ENCODE measurements around the gene HIP1.

The HIP1 gene

DNA sequence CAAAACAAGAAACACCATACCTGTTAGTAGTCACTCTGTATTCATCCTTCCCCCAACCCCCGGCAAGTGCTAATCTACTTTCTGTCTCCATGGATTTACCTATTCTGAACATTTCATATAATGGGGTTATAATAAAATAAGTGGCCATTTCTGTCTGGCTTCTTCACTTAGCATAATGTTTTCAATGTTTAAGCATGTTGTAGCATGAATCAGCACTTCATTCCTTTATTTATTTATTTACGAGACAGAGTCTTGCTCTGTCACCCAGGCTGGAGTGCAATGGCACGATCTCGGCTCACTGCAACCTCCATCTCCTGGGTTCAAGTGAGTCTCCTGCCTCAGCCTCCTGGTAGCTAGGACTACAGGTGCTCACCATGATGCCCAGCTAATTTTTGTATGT is 69.2 kb downstream of the HIP1 start:
- no peak for DNase-seq

DNA sequence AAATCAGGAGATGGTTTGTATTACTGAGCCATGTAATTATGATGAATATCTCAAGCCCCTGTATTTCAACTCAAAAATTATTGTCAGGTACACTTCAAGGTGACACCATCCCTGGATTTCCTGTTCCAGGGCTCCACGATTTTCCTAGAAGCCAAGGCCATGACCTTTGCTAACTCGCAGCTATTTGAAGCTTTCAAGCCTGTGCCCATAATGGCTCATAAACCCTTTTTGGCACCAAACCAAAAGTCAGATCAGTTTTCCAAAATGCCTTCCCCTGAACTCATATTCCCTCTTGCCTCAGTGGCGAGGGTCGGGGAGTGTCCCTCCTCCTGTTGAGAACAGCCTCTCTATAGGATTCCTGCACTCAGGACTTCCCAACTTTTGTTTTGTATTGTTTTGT is 70.8 kb downstream of the HIP1 start:
- DNase-seq, result no peak

DNA sequence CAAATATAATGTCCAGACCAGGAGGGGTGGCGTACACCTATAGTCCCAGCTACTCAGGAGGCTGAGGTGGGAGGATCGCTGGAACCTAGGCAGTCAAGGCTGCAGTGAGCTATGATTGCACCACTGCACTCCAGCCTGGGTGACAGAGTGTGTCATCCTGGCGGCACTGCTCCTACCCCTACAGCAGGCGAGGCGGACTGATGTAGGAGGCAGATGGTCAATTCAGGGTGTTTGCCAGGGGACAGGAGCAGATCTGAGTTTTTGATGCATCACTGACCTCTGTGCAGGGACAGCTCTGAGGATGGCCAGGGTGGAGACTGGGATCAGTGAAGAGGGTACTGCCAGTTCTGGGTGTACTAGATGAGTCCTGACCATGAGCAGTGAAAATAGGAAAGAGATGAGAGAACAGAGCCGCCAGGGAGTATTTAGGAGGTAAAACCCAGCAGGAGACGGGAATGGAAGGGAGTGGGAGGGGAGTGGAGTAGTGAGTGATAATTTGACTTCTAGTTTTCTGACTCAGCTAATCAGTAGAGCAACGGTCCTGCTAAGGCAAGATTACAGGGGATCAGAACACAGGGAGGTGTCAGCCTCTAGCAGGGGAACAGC is 75.3 kb downstream of the HIP1 start:
- DNase-seq, result no peak

- no peak for DNase-seq
Measured at GRCh38 chr7:75662579-75663301, 76.0 kb downstream of the HIP1 start.

GRCh38 chr7:75660566-75661215 is 78.0 kb downstream of the HIP1 start:
- DNase-seq, result no peak

GRCh38 chr7:75658802-75659201 is 79.9 kb downstream of the HIP1 start:
- DNase-seq, result no peak

GRCh38 chr7:75658369-75658768 is 80.4 kb downstream of the HIP1 start:
- DNase-seq, result no peak

GRCh38 chr7:75657866-75658265 is 80.9 kb downstream of the HIP1 start:
- no peak for DNase-seq

DNA sequence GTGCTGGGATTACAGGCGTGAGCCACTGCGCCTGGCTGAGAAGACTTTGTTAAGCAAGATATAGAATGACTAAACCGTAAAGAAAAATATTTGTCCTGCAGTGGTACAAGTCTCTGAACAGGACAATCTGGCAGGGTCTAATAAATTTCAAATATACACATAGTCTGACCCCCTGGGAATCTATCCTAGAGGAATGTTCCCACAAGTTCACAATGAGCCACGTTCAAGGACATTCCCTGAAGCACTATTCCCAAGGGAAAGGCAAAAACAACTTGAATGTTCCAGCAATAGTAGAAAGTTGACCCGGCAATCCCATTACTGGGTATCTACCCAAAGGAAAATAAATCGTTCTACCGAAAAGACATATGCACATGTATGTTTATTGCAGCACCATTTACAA is 82.0 kb downstream of the HIP1 start:
- no peak for DNase-seq

GRCh38 chr7:75655536-75655935 is 83.2 kb downstream of the HIP1 start:
- no peak for DNase-seq

GRCh38 chr7:75654855-75655254 is 83.9 kb downstream of the HIP1 start:
- DNase-seq, result no peak

GRCh38 chr7:75653651-75654050 is 85.1 kb downstream of the HIP1 start:
- no peak for DNase-seq

- DNase-seq, result peak in 1 of 3 experiments; percentile 21
Measured at GRCh38 chr7:75652788-75653187, 86.0 kb downstream of the HIP1 start.

DNA sequence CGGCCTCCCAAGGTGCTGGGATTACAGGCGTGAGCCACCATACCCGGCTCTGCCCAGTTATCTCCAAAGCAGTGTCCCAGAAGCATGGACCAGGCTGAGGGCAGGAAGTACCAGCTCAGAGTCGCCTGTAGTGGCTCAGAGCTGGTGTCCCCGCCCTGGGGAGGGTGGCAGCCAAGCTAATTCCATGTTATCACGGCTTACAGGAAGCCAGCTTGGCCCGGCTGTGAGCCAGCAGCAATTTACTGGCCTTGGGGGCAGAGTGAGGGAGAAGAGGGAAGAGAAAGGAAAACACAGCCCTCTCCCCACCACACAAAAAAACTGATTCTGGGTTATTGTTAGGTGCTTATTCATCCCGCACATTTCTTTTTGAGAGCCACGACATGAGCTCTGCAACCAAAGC is 88.1 kb downstream of the HIP1 start:
- DNase-seq, result peak in 1 of 3 experiments; percentile 18

DNA sequence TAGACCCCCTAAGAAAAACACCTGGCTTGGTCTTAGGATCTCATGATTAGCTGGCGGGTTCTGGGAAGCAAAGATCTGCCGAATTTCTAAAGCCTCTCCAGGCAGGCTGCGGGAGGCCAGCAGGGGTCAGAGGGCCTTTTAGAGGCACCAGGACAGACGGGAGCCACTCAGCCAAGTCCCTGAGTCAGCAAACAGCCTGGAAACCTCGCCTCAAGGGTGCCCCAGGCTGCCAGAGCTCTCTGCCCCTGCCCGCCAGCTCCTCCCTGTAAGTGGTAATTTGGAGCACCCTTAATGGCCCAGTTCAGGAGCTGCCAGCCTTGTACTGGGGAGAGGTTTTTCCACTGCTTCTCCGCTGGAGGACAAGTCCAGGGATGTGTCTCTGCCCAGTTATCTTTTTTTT is 88.7 kb downstream of the HIP1 start:
- peak in 1 of 3 experiments; percentile 43 for DNase-seq

GRCh38 chr7:75649462-75649861 is 89.3 kb downstream of the HIP1 start:
- DNase-seq, result peak in 1 of 3 experiments; percentile 47

DNA sequence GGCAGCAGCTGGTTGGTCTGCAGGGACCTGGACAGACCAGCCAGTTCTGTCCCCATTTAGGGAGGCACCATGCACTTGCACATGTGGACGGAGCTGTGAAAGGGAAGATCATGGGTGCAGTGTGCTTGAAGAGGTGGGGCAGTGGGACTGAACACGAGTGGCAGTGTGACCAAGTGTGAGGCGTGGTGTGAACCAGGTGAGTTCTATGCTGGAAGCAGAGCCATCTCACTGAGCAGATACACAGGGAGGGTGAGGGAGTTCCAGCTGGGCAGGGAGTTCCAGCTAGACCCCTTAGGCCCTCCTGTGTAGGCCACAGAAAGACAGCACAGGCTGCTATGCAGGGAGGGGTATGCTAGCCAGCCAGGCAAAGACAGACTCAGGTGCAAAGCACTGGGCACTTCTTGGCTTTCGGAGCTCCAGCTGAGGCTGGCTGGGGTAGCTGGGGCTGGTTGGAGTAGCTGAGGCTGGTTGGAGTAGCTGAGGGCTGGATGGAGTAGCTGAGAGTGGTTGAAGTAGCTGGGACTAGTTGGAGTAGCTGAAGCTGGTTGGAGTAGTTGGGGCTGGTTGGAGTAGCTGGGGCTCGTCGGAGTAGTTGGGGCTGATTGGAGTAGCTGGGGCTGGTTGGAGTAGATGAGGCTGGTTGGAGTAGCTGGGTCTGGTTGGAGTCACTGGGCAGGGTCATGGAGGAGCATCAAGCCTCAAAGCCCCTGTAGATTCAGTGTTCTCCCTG is 90.9 kb downstream of the HIP1 start:
- no peak for DNase-seq

DNA sequence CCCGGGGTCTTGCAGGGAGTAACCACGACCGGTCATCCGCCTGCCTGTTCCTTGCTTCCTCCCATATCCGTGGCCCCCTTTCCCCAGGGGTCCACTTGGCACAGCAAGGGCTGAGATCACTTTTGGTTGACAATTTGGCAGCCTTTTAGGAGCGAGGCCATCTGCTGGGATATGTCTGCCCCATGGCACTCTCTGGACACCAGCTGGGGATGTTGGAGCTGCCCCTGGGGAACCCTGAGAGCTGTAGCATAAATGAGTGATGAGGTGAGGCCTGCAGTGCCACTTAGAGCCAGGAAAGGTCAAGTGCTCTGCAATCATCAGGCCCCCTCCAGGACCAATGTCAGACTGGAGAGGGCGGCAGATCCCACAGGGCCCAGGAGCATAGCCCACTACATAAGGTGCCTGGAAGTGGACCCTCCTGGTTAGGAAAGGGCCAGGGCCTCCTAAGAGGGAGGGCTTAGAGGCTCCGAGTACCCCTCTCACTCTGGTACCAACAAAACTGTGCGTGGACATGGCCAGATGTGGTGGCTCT is 92.1 kb downstream of the HIP1 start:
- DNase-seq, result peak in 1 of 3 experiments; percentile 54

DNA sequence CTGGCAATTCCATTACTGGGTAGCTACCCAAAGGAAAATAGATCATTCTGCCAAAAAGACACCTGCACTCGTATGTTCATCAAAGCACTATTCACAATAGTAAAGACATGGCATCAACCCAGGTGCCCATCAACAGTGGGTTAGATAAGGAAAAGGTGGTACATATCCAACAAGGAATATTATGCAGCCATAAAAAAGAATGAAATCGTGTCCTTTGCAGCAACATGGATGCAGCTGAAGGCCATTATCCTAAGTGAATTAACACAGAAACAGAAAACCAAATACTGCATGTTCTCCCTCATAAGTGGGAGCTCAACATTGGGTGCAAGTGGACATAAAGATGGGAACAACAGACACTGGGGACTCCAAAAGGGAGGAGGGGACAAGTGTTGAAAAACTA is 93.2 kb downstream of the HIP1 start:
- DNase-seq, result no peak

DNA sequence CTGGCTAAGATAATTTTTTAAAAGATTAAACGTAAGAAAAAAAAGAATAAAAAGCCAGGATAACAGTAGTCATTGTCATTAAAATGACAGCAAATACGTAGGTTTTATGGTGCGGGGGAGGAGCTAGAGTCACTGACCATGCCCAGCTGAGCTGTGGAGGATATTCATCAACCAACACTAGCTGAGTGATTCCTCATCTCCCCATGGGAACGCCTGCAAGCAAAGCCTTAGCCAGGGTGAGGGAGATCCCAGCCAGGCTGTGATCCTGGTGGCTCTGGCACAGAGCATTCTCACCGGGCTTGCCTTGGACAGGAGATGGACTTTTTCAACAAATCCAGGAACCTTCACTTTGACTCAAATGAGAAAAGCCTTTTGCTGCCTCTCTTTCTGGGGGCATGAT is 94.2 kb downstream of the HIP1 start:
- no peak for DNase-seq

DNA sequence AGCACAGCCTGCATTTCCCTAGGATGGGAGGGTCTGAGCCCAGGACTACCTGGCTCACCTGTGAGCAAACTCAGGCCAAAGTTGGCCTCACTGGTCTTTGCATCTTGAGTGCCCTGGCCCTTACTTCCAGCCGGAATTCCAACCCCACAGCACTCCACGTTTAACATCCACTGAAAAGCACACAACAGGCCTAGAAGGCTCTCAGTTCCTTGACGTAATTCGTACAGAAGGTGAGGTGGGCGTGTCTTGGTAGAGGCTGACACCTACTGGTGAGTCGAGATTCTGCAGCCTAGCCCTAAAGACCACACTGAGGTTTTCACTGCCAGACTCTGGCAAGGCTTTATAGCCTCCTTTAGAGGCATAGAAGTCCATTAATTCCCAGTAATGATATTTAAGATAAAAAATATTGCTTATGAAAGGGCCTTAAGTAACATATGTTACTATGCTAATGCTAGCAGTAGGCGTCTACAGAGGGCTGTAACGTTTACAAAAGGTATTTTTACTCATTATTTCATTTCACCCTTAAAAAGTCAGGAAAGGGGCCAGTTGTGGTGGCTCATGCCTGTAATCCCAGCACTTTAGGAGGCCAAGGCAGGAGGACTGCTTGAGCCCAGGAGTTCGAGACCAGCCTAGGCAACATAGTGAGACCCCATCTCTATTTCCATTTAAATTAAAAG is 95.8 kb downstream of the HIP1 start:
- peak in 2 of 3 experiments; percentile 38 to 69 for DNase-seq

DNA sequence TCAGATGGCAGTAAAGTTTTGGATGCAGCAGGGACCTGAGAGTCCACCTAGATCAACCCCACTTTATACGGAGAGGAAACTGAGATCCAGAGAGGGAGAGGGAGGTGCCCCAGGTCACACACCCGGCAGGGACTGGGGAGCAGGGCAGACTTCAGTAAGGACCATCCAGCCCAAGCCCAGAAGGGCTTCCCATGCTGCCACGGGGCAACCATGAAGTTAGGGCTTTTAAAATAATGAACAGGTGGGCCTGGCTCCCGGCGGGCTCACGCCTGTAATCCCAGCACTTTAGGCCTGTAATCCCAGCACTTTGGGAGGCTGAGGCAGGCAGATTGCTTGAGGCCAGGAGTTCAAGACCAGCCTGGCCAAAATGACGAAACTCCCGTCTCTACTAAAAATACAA is 98.5 kb downstream of the HIP1 start:
- no peak for DNase-seq

DNA sequence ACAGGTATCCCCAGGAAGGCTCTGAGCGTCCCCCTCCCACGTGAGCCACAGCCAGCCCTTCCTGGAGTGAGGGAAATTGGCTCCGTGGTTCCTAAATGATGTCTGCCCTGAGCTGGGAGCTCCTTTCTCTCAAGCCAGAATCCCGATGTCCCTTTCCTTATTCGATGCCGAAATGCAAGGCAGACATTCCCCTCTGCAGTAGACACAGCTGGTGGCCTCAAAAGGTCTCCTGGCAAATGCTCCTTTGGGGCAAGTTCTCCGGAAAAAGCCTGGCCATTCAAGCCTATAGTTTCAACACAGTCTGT is 98.9 kb downstream of the HIP1 start:
- peak in 1 of 3 experiments; percentile 81 for DNase-seq

Data from NCI-H1417 (cell line).